BLaER1 treated with 17β-estradiol and CSF1 and Interleukin-3, amounts not matched to agents 10 nM and 100 nM (cell line): Measurements from ENCODE around the gene ADAMTSL1.

ENCODE experiments used
- H3K27ac ChIP-seq, 11 experiments: shearing (Covaris generic); formaldehyde crosslinking; 2 replicates each; pipeline ENCODE4 v1.8.1; 2022
- H3K27me3 ChIP-seq, 11 experiments: shearing (Covaris generic); formaldehyde crosslinking; 2 replicates each; pipeline ENCODE4 v1.8.1; 2022
- H3K36me3 ChIP-seq, 11 experiments: shearing (Covaris generic); formaldehyde crosslinking; 2 replicates each; pipeline ENCODE4 v1.8.1; 2022
- H3K4me1 ChIP-seq, 10 experiments: shearing (Covaris generic); formaldehyde crosslinking; 2 replicates each; pipeline ENCODE4 v1.8.1; 2022
- H3K4me2 ChIP-seq, 11 experiments: shearing (Covaris generic); formaldehyde crosslinking; 2 replicates each; pipeline ENCODE4 v1.8.1; 2022
- H3K4me3 ChIP-seq, 10 experiments: shearing (Covaris generic); formaldehyde crosslinking; 2 replicates each; pipeline ENCODE4 v1.8.1; 2022
- H3K9ac ChIP-seq, 11 experiments: shearing (Covaris generic); formaldehyde crosslinking; 2 replicates each; pipeline ENCODE4 v1.8.1; 2022
- H3K9me3 ChIP-seq, 11 experiments: shearing (Covaris generic); formaldehyde crosslinking; replicated peaks in 1 of 11; 2 replicates each; pipeline ENCODE4 v1.8.1; 2022
- H4K20me1 ChIP-seq, 11 experiments: shearing (Covaris generic); formaldehyde crosslinking; 2 replicates each; pipeline ENCODE4 v1.8.1; 2022
- Cebpa-rat ChIP-seq, 11 experiments: shearing (Covaris generic); IDR thresholded peaks; 2 replicates each; pipeline ENCODE4 v1.8.1; 2022

The ADAMTSL1 gene

DNA sequence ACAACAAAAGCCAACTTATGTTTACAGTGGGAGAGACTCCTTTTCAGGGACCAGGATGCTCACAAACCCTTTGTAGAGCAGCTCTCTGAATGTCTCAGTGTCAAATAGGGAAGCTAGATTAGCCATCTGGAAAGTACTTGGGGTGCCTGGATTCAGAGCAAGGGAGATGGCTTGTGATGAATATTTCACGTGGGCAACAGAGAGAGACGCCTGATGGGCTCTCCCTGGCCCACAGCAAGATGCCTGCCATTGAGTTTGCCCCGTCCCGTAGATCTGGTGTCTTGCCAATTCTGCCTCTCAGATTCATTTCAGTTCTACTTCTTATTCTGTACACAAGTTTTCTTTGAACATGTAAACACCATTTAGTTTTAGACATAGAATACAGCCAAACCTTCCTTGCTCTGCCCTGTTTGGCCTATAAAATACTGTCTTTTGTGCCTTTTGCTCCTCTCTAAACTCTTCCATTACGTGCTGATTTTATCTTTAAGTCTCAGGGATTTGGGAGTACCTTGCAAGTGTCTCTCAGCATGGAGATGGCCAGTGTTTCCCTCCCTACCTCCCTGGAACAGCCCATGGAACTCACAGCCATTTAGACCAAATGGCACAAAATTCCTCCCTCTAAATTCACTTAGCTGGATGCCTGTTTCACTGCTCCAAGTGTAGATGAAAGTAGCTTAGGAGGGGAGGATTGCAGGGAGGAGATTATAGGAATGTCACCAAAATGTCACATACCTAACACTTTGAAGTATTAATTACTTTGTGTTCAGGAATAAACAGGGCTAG lies 324.7 kb downstream of the ADAMTSL1 start:
- no peak for TF ChIP-seq Cebpa-rat (IDR thresholded peaks at IDR 0.05)
- no peak overlapping the region for H3K4me3 ChIP-seq
- H3K27me3 ChIP-seq: no peaks in the 10 kb centered on the region
- no peak overlapping the region for H3K4me2 ChIP-seq
- H3K4me1 ChIP-seq: no peaks in the 10 kb centered on the region
- peaks cover 0 to 7% (median 0%) of the 10 kb centered on the region in 11 experiments; a peak in 2 of 22 replicates for H3K9me3 ChIP-seq
- H3K27ac ChIP-seq: no peak overlapping the region
- no peak overlapping the region for H3K9ac ChIP-seq
- H4K20me1 ChIP-seq: no peaks in the 10 kb centered on the region
- no peaks in the 10 kb centered on the region for H3K36me3 ChIP-seq

DNA sequence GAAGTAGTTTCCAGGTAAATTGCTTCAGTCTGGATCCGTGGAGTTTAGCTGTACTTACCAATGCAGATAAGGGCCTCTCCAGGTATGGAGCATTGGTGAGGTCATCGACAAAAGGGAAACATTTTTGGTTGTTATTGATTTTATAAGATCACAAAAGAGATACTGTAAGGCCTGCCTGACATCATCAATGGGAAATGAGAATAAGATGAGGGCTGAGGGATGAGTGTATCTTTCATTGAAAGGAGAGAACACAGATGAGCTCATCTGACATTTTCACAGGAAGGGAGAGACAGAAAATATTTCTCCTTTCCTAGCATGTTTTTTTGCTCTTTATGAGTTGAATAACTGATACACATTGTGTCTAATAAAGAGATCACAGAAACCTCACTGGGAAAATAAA lies 325.5 kb downstream of the ADAMTSL1 start:
- Histone ChIP-seq H3K27ac (no peak overlapping the region), H3K9me3 (peaks cover 0 to 7% (median 0%) of the 10 kb centered on the region in 11 experiments; a peak in 2 of 22 replicates), H3K4me2 (no peak overlapping the region), H3K36me3 (no peaks in the 10 kb centered on the region), H3K4me3 (no peak overlapping the region), H3K4me1 (no peaks in the 10 kb centered on the region), H3K27me3 (no peaks in the 10 kb centered on the region), H3K9ac (no peak overlapping the region), H4K20me1 (no peaks in the 10 kb centered on the region)
- no peak for TF ChIP-seq Cebpa-rat (IDR thresholded peaks at IDR 0.05)

- no peak for TF ChIP-seq Cebpa-rat (IDR thresholded peaks at IDR 0.05)
- Histone ChIP-seq H4K20me1 (no peaks in the 10 kb centered on the region), H3K4me3 (no peak overlapping the region), H3K27ac (no peak overlapping the region), H3K9me3 (peaks cover 0 to 7% (median 0%) of the 10 kb centered on the region in 11 experiments; a peak in 2 of 22 replicates), H3K4me2 (no peak overlapping the region), H3K27me3 (no peaks in the 10 kb centered on the region), H3K4me1 (no peaks in the 10 kb centered on the region), H3K9ac (no peak overlapping the region), H3K36me3 (no peaks in the 10 kb centered on the region)
These were observed 326.6 kb downstream of the ADAMTSL1 start for GRCh38 chr9:18800579-18800978.

- Histone ChIP-seq H3K4me2 (no peak overlapping the region), H3K27ac (no peak overlapping the region)
- TF ChIP-seq Cebpa-rat (IDR thresholded peaks at IDR 0.05): no peak
These were observed 331.4 kb downstream of the ADAMTSL1 start for GRCh38 chr9:18805386-18805785.

DNA sequence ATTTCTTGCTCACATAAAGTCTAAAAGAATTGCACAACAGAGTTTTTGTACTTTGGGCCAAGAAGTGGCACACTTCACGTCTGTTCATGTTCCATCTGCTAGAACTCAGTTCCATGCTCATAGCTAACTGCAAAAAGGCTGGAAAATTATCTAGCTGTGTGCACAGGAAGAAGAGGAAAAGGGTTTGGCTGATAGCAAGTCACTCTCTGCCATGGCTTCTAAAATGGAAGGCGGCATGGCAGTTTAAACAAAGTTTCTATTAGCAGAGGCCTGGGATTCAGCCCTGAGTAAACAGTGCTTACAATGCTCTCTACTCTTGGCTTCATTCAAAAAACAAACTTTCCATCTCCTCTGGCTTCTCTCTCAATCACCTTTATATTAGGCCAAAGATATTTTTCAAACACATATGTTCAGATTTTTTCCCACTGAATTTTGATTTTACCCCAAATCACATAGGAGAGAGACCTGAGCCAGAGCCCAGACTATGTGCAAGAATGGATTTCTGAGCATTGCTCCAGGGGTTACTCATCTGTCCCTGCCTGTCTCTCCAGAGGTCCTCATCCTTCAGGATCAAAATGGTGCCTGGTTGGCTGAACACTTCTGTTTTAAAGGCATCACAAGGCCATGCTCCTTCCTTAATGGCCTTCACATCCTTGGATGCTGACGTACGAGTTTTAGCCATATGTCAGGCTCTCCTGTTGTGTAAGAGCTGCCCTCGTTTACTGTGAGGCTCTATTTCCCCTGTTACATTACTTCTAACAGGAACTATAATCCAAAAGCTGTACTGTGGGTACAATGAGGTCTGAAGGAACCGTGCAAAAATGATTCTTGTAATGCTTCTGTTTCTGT lies 332.5 kb downstream of the ADAMTSL1 start:
- H3K4me2 ChIP-seq: no peak overlapping the region
- no peaks in the 10 kb centered on the region for H3K36me3 ChIP-seq
- TF ChIP-seq Cebpa-rat (IDR thresholded peaks at IDR 0.05): no peak
- H3K4me1 ChIP-seq: no peaks in the 10 kb centered on the region
- peaks cover 0 to 6% (median 0%) of the 10 kb centered on the region in 11 experiments; a peak in 2 of 22 replicates for H3K9me3 ChIP-seq
- H3K27ac ChIP-seq: no peak overlapping the region
- no peak overlapping the region for H3K9ac ChIP-seq
- no peaks in the 10 kb centered on the region for H4K20me1 ChIP-seq
- H3K27me3 ChIP-seq: no peaks in the 10 kb centered on the region
- no peak overlapping the region for H3K4me3 ChIP-seq

More at GRCh38 chr9:18805386-18805785, 331.4 kb downstream of the ADAMTSL1 start:
- Histone ChIP-seq H3K4me3 (no peak overlapping the region), H3K9ac (no peak overlapping the region), H3K9me3 (peaks cover 0 to 7% (median 0%) of the 10 kb centered on the region in 11 experiments; a peak in 2 of 22 replicates), H4K20me1 (no peaks in the 10 kb centered on the region), H3K36me3 (no peaks in the 10 kb centered on the region), H3K27me3 (no peaks in the 10 kb centered on the region), H3K4me1 (no peaks in the 10 kb centered on the region)

DNA sequence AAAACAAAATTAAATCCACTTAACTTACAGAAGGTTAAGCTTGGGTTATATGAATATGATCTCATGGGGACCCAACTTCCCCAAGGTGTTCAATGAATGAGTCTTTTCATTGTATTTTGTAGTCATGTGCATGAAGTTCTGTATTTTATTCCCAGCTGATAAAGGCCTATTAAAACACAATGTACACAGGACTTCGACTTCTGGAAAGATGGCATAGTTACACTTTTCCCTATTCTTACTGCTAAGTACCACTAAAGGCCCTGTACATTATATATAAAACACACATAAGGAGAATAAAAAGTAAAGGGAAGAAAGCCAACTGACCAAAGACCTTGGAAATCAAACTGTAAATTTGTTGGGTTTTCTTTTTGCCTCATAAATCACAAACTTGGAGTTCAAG lies 336.6 kb downstream of the ADAMTSL1 start:
- H3K4me1 ChIP-seq: no peaks in the 10 kb centered on the region

GRCh38 chr9:18811171-18811570 lies 337.2 kb downstream of the ADAMTSL1 start:
- Histone ChIP-seq H3K36me3 (no peaks in the 10 kb centered on the region), H4K20me1 (no peaks in the 10 kb centered on the region), H3K27me3 (no peaks in the 10 kb centered on the region), H3K4me1 (no peaks in the 10 kb centered on the region), H3K9ac (no peak overlapping the region), H3K4me3 (no peak overlapping the region), H3K4me2 (no peak overlapping the region), H3K27ac (no peak overlapping the region), H3K9me3 (peaks cover 5 to 13% (median 8%) of the 10 kb centered on the region in 11 experiments; a peak in 15 of 22 replicates)
- TF ChIP-seq Cebpa-rat (IDR thresholded peaks at IDR 0.05): no peak

More for the DNA sequence above, 336.6 kb downstream of the ADAMTSL1 start:
- Histone ChIP-seq H3K9me3 (peaks cover 5 to 13% (median 8%) of the 10 kb centered on the region in 11 experiments; a peak in 15 of 22 replicates), H3K9ac (no peak overlapping the region), H3K27me3 (no peaks in the 10 kb centered on the region), H4K20me1 (no peaks in the 10 kb centered on the region), H3K27ac (no peak overlapping the region), H3K36me3 (no peaks in the 10 kb centered on the region), H3K4me3 (no peak overlapping the region), H3K4me2 (no peak overlapping the region)
- TF ChIP-seq Cebpa-rat (IDR thresholded peaks at IDR 0.05): no peak

- H3K4me2 ChIP-seq: no peak overlapping the region
- no peak overlapping the region for H3K27ac ChIP-seq
- no peak overlapping the region for H3K4me3 ChIP-seq
- peaks cover 0 to under 1% (median 0%) of the 10 kb centered on the region in 10 experiments; a peak in 3 of 20 replicates for H3K4me1 ChIP-seq
- H4K20me1 ChIP-seq: no peaks in the 10 kb centered on the region
- H3K9me3 ChIP-seq: no peaks in the 10 kb centered on the region
- H3K27me3 ChIP-seq: no peaks in the 10 kb centered on the region
- no peak for TF ChIP-seq Cebpa-rat (IDR thresholded peaks at IDR 0.05)
- no peak overlapping the region for H3K9ac ChIP-seq
- H3K36me3 ChIP-seq: no peaks in the 10 kb centered on the region
These were observed 345.5 kb downstream of the ADAMTSL1 start for GRCh38 chr9:18819418-18819817.

GRCh38 chr9:18820566-18821095 lies 346.7 kb downstream of the ADAMTSL1 start:
- no peaks in the 10 kb centered on the region for H3K27me3 ChIP-seq
- H3K4me2 ChIP-seq: no peak overlapping the region
- H3K36me3 ChIP-seq: no peaks in the 10 kb centered on the region
- no peaks in the 10 kb centered on the region for H3K9me3 ChIP-seq
- no peak overlapping the region for H3K27ac ChIP-seq
- peaks cover 0 to 13% (median 9%) of the 10 kb centered on the region in 10 experiments; a peak in 16 of 20 replicates for H3K4me1 ChIP-seq
- H3K9ac ChIP-seq: no peak overlapping the region
- H3K4me3 ChIP-seq: no peak overlapping the region
- no peak for TF ChIP-seq Cebpa-rat (IDR thresholded peaks at IDR 0.05)
- H4K20me1 ChIP-seq: no peaks in the 10 kb centered on the region
